NCI-H2081 (cell line): ENCODE data around the gene TMEM205.
"Not testable (repeated sequence)": the region's sequence is repeated elsewhere in the genome, so short reads cannot be mapped to it uniquely, and the experiment has no call there.

Source experiments
- DNase-seq, 2 experiments: peaks; one replicate each; lab custom pipeline; 2025; lab: John Stamatoyannopoulos, UW

Gene TMEM205

DNA sequence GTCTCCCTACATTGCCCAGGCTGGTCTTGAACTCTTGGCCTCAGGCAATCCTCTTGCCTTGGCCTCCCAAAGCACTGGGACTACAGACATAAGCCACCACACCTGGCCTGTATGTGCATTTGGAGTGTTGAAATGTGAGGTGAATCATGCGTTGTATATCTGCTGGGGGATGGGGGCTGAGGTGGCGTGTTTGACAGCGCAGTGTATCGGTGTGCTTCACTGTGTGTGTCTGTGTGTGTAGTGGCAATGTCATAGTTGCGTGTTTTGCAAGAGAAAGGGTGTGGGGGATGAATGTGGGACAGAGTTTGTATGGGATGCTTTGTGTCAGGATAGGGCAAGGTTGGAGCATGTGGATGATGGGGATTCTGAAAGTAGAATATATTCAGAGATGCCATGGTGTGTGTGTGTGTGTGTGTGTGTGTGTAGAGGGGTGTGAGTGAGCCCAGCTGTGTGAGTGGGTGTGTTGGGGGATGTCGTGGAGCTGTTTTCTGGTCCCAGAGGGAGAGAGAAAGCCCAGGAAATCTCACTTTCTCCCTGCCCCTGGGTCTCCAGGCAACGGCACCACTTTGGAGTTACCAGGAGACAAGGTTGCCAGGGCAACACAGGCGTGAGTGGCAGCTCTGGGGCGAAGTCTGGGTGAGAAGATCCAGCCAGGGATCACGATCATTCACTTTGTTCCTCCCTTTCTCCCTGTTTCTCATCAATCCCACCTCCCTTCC, 27.3 kb upstream of the TMEM205 start:
- peak; percentile 60 to 77 for DNase-seq

DNA sequence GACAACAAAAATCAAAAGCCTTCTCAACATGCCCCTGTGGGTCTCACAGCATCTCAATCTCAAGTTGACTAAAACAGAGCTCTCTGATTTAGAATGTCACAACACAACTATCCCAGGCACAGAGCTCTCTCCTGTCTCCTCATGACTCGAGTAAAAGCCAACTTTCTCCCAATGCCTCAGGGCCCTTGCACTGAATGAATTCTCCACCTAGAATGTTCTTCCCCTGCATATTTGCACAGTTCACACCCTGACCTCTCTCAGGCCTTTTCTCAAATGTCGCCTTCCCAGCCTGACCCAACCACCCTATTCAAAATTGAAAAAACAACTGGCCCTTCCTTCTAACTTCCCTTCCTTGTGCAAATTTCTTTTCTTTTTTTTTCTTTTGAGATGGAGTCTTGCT, 24.7 kb upstream of the TMEM205 start:
- no peak for DNase-seq

DNA sequence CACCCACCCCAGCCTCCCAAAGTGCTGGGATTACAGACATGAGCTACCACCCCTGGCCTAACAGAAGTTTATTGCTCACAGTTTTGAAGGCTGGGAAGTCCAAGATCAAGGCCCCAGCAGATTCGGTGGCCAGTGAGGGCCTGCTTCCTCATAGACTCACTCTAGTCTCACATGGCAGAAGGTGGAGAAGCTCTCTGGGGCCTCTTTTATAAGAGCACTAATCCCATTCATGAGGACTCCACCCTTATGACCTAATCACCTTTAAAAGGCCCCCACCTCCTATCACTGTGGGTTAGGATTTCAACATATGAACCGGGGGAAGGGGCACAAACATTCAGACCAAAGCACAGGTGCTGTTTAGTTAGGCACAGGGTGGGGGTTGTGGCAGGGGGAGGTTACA, 21.5 kb upstream of the TMEM205 start:
- DNase-seq, result no peak

DNA sequence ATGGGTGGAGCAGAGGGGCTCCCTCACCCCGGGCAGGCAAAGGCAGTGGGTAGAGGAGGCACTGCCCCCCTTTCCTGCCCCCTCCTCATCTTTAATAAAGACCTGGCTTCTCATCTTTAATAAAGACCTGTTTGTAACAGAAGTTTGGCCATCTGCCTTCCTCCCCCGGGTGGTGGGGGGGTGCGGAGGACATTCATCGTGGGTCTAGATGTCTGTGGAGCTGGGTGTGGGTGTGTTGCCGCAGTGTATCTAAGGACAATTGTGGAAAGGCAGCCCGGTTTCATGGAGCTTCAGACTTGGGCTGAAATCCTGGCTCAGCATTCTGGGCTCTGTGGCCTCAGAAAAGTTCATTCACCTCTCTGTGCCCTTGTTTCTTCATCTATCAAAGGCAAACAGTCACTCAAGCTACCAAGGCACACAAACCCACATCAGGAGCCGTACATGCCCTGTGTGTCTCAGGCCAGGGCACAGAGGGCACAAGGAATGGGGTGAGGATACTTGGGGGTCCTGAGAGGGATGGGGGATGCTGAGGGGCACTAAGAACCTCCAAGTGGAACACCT, 19.6 kb upstream of the TMEM205 start:
- DNase-seq, result no peak

DNA sequence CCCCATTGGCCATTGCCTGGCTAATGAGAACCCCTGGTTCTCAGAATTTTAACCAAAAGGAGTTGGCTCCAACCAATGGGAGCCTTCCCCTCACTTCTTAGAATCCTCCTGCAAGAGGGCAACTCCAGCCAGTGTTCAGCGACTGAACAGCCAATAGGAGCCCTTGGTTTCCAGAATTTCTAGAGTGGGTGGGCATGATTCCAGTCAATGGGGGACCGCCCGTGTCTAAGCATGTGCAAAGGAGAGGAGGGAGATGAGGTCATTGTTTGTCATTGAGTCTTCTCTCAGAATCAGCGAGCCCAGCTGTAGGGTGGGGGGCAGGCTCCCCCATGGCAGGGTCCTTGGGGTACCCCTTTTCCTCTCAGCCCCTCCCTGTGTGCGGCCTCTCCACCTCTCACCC, 18.9 kb upstream of the TMEM205 start:
- DNase-seq, result no peak

DNA sequence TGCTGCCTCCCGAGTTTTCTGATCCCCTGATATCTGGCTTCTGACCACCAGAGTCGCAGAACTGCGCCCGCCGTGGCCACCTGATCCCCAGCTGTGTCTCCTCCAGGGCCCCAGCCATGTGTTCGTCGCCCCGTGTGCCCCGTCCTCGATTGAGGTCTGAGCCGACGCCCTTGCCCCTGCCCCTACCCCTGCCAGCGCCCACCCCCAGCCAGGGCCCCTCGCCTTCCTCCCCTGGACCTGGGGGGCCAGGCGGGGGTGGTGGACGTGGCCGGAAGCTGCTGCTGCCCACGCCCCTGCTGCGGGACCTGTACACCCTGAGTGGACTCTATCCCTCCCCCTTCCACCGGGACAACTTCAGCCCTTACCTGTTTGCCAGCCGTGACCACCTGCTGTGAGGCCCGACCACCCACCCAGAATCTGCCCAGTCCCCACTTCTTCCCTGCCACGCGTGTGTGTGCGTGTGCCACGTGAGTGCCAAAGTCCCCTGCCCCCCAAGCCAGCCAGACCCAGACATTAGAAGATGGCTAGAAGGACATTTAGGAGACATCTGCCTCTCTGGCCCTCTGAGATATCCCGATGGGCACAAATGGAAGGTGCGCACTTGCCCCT, 18.3 kb upstream of the TMEM205 start:
- DNase-seq, result no peak

DNA sequence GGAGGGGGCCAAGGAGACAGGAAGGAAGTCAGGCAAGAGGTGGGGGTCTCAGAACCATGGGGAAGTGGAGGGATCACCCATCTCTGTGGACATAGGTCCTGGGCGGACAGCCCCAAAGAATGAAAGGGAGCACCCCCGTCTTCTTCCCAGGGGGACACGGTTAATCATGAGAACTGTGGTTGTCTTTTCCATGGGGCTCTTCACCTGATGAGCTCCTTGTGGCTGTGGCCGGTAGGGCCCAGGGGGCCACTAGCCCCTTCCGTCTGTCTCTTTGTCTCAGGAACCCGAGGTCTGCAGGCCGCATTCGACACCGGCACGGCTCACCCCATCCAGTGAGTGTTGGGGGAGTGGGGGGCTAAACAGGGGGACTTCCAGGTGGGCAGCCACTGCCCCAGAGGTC, 17.8 kb upstream of the TMEM205 start:
- DNase-seq, result no peak

DNA sequence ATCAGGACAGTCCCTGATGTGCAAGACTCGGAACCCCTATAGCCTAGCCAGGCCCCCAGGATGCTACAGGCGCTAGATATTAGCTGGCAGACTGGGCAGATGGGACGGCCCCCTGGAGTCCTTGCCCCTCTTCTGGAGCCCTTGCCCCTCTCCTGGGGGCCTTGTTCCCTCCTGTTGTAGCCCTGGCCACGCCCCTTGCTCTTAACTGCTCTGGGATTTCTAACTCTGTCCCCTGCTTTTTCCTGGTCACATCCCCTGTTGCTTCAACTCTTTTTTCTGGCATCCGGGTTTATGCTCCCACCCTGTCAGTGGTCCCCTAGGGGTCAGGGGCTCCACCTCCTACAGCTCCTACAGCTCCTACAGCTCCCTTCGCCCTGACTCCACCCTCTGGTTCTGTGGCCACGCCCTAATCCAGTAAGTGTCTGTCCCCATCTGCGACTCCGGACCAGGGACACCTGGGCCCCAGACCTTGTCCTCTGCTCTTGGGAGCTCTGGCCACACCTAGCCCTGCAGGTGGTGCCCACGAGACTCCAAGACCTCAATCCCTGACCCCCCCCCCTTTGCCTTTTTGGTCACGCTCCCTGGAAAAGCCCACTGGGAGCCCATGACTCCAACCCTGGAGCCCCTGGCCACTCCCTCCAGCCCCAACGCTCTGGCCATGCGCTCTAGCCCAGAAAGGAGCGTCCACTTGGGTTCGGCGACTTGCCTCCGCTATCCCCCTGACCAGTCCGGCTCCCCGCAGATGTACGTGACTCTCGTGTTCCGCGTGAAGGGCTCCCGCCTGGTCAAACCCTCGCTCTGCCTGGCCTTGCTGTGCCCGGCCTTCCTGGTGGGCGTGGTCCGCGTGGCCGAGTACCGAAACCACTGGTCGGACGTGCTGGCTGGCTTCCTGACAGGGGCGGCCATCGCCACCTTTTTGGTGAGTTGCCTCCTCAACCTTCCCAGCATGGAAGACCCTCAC, 16.0 kb upstream of the TMEM205 start:
- no peak for DNase-seq

DNA sequence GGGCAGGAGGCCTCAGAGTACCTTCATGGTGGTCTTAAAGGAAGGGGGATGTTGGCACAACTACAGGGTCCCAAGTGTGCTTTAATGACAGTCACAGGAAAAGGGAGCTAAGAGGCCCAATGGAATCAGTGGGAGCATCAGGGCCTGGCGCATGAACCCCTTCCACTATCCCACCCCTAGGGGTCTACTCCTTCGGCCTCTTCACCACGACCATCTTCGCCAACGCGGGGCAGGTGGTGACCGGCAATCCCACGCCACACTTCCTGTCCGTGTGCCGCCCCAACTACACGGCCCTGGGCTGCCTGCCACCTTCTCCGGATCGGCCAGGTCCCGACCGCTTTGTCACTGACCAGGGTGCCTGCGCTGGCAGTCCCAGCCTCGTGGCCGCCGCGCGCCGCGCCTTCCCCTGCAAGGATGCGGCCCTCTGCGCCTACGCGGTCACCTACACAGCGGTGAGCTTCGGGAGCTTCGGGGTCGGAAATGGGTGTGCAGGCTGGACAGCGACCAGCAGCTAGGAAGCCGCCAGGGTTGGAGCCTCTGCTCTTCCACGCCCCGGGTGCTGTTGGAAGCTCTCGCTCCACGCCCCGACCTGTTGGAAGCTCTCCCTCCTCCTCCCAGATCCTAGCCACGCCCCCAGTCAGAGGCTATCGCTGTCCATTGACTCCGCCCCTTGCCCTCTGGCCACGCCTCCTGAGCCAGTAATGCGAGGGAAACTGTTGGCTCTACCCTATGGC, 15.1 kb upstream of the TMEM205 start:
- DNase-seq, result no peak

DNA sequence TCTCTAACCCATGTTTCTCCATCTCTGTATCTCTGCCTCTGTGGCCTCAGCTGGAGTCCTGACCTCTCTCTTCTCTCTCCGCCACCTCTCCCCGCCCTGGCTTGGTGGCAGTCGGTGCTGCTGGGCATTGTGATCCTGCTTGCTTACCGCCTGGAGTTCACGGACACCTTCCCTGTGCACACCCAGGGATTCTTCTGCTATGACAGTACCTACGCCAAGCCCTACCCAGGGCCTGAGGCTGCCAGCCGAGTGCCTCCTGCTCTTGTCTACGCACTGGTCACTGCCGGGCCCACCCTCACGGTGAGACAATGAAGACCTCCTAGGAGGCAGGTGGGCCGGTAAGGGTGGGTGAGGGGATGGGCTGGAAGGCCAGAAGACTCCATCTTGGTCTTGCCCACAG, 13.4 kb upstream of the TMEM205 start:
- DNase-seq, result no peak

DNA sequence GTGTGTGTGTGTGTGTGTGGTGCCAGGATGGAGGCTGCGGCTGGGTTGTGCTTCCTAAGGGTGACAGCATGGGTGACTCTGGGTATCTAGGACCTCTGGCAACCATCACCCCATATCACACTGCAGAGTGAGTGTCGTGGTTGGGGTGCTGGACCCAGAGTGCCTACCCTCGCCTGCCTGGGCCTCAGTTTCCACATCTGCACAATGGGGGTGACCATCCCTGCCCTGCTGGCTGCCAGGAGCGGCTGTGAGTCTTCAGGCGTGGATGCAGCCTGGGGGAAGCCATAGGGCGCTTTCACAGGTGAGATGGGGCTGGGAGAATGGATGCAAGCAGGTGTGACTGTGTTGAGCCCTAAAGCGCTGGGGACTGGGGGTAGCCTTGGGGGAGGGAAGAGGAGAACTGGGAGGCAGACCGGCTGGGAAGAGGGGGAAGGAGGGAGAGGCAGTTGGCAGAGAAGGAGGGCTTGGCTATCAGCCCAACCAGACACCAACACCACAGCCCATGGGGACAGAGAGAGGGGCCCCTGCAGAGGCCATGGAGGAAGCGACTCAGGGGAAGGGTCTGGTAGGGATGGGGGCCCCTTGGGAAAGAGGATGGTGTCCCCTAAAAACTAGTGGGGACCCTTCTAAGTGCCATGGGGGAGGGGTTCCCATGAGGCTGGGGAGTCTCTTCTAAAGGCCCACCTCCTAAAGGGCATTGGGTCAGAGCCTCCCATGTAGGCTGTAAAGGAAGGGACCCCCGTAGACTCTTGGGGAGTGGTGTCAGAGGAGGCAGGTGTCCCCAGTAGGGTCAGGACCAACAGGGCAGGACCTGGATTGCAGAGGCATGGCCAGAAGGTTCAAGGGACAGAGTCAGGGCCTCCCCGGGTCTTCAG, 10.8 kb upstream of the TMEM205 start:
- DNase-seq, result no peak

DNA sequence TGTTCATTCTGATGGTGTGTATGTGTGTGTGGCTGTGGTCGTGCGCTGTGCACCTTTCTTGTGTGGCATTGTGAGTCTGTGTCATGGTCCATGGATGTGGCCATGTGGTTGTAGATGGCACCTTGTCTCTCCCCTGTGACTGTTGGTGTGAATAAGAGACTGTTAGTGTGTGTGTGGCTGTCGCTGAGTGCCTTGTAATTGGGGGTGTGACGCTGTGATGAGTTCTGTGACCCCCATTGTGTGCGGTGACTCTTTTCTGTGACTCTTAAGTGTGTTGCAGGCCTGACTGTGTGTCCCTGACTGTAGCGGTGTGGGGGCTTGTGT, 10.0 kb upstream of the TMEM205 start:
- DNase-seq, result no peak

DNA sequence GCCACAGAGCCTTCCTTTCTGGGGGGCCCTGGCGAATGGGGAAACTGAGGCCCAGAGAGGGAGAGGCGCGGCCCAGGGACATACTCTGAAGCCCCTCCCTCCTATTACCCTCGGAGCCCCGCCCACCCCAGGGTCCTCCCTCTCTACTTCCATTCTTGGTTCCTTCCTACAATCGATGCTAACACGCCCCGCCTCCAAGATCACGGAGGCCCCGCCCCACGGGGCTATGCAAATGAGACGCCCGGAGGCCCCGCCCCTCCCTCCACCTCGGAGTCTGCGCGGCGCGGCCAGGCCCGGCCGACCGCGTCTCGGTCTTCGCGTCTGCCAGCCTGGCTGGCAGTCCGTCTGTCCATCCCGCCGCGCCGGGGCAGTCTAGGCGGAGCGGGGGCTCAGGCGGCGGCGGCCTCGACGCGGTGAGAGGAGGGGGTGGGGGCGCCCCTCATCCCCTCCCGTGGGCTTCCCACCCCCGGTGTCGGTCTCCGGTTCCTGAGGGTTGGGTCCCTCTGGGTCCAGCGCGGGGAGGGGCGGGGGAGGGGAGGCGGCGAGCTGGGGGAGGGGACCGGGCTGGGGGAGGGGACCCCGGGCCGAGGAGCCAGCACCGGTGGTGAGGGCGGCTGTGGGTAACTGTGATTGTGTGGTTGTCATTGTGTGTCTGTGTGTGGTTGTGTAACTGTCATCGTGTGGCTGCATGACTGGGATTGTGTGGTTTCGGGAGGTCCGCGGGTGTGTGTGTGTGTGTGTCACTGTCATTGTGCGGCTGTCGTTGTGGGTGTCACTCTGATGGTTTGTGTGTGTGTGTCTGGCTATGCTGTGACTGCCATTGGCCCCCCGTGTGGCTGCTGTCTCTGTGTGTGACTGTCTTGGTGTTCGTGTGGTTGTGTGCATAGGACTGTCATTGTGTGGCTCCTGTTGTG, 9.3 kb upstream of the TMEM205 start, which contains the start of gene PLPPR2:
Gene PLPPR2, plus strand, starts transcription at position 273 of the 914 bp plus-strand sequence. CDS start 2,242 bp downstream, outside the sequence.
- peak; percentile 79 to 86 for DNase-seq

DNA sequence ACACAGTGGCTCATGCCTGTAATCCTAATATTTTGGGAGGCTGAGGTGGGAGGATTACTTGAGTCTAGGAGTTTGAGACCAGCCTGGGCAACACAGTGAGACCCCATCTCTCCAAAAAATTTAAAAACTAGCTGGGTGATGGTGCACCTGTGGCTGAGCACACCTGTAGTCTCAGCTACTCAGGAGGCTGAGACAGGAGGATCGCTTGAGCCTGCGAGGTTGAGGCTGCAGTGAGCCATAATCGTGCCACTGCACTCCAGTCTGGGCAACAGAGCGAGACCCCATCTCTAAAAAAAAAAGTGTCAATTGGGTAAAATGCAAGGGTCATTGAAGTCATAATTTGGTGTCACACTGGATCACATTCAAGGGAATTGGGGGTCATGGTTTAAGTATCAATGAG, 8.0 kb upstream of the TMEM205 start:
- DNase-seq, result not testable (repeated sequence)

DNA sequence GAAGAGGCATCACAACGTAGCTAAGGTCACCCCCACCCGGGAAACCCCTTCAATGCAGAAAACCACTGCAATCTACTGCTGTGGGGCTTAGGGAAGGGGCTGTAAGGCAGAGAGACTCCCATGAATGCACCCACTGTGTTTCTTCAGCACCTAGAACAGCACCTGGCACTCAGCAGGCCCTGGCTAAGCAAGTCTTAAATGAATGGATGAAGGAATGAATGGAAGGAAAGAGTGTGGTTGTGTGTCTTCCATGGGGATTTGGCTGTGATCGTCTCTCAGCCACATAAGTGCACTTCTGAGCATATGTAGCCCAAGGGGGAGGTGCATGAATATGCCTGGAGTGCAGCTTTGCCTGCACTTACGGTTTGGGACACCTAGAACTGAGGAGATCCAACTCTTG, 3.1 kb upstream of the TMEM205 start:
- no peak for DNase-seq

DNA sequence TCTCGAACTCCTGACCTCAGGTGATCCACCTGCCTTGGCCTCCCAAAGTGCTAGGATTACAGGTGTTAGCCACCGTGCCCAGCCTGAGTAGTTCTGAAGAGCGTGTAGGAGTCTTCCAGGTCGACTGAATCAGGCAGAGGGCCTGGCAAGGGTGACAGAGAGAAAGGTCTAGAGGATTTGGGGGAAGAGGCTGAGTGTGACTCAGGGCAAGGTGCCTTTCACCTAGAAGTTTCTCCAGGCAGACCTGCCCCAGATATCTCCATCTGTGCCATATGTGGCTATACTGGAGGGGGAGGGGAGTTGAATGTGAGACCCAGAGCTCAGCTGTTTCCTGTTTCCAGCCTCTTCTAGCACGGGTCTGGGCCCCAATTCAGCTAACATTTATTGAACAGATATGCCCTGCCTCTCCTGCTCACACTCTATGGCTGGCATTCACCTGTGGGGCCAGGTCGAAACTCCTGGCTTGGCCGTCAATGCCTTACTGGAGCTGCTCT, 1.5 kb upstream of the TMEM205 start:
- DNase-seq, result no peak

DNA sequence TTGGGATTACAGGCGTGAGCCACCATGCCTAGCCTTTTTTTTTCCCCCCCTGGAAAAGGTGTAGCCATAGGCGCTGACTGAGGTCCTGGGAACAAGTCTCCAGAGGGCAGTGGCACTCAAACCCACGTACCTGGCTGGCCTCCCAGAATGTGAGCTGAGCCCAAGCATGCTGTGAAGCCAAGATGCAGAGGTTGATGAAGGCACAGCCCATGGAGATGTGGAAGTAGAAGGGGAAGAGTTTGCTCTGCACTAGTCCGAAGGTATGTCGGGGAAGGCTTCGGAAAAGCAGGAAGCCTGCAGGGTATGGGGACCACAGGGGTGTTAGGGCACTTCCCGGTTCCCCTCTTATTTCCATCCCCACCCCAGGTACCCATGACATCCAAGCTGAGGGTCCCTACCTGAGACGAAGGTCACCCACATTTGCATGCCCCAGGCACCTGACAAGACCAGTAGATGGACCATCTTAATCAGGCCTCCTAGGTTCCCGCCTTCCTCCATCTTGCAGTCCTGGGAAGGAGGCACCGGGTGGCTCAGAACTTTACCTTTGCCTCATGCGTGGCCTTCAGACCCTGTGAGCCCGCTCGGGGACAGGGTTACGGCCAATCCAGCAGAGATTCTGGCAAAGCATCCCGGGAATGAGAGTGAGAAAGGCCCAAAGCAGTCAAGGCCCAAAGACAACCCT, 805 bp downstream of the TMEM205 start:
- DNase-seq, result no peak

DNA sequence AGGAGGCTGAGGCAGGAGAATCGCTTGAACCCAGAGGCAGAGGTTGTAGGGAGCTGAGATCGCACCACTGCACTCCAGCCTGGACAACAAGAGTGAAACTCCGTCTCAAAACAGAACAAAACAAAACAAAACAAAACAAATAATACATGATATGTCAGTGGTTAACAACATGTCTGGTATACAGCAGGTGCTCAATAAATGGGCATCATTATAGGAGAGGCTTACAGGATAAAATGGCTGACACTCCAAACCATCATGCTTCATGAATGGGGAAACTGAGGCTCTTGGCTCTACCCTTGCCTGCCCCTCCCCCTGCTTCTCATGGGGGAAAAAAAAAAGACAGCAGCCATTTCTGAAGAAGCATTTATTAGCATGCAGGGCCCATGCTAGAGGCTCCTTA, 3.6 kb downstream of the TMEM205 start:
- DNase-seq, result no peak

DNA sequence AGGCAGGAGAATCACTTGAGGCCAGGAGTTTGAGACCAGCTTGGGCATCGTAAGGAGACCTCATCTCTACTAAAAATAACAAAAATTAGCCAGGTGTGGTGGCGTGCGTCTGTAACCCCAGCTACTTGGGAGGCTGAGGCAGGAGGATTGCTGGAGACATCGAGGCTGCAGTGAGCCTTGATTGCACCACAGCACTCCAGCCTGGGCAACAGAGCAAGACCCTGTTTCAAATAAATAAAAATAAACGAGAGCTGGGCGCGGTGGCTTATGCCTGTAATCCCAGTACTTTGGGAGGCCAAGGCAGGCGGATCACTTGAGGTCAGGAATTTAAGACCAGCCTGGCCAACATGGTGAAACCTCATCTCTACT, 6.0 kb downstream of the TMEM205 start:
- DNase-seq, result not testable (repeated sequence)
